Panc1 (cell line): ENCODE data around the gene INPP4B. TPM values are rescaled to one million over a fixed set of nuclear protein-coding genes. Genes with fewer than 3 reads are reported as not detected.

Experiments used
- ATAC-seq: fragments of 200-7000 bp; cut with Tn5 transposase; 2 replicates; pipeline ENCODE4 v1.9.1; 2020; ENCODE audit warnings: mild to moderate bottlenecking, moderate library complexity
- BruUV-seq: library from RNA; stranded (reverse); fragments of 400-500 nt; replicated peaks from 2 replicates; lab custom pipeline; 2021; lab: Mats Ljungman, UMichigan
- CTCF ChIA-PET: fragments of 300-600 bp; sonication (Branson Sonifier 250); formaldehyde crosslinking; loops from one replicate; lab custom pipeline; 2022; ENCODE audit warnings: antibody characterized with exemption; lab: Charles Lee
- POLR2A ChIA-PET: fragments of 300-600 bp; sonication (Branson Sonifier 250); formaldehyde crosslinking; loops from one replicate; lab custom pipeline; 2022; ENCODE audit warnings: antibody characterized with exemption; lab: Charles Lee
- DNase-seq: peaks from one replicate; pipeline ENCODE4 v3.0.0-alpha.2; 2010; ENCODE audit warnings: low read depth, low spot score
- H3K27ac ChIP-seq: 2 replicates; pipeline ENCODE4 v1.5.1; 2011; ENCODE audit warnings: mild to moderate bottlenecking, low read length, inconsistent platforms
- H3K27me3 ChIP-seq: fragments of 200-500 bp; sonication (Bioruptor generic); 2 replicates; pipeline ENCODE4 v1.6.0; 2014; ENCODE audit warnings: low read length, inconsistent platforms; ENCODE audit not compliant: control insufficient read depth, insufficient read depth
- H3K36me3 ChIP-seq: fragments of 200-500 bp; sonication (Bioruptor generic); 2 replicates; pipeline ENCODE4 v1.5.1; 2014; ENCODE audit warnings: inconsistent platforms, mild to moderate bottlenecking, low read length, moderate library complexity; ENCODE audit not compliant: control insufficient read depth, insufficient read depth
- H3K4me1 ChIP-seq: 2 replicates; pipeline ENCODE4 v1.5.1; 2011; ENCODE audit warnings: inconsistent platforms, mild to moderate bottlenecking, low read length, moderate library complexity; ENCODE audit not compliant: control insufficient read depth, insufficient read depth
- H3K4me3 ChIP-seq, 2 experiments: 2 replicates each; pipeline ENCODE4 v1.5.1; 2011 to 2012; ENCODE audit warnings: low read depth in 2 of 2, low read length in 2 of 2, mild to moderate bottlenecking in 2 of 2, inconsistent platforms in 1 of 2, moderate library complexity in 1 of 2
- H3K9me3 ChIP-seq: fragments of 200-500 bp; sonication (Bioruptor generic); 2 replicates; pipeline ENCODE4 v1.5.1; 2014; ENCODE audit warnings: low read depth, mild to moderate bottlenecking, inconsistent platforms, low read length, moderate library complexity; ENCODE audit not compliant: control insufficient read depth, insufficient read depth
- CTCF ChIP-seq: fragments of 450-650 bp; IDR thresholded peaks from 2 replicates; pipeline ENCODE4 v1.5.1; 2017; ENCODE audit warnings: mild to moderate bottlenecking
- POLR2AphosphoS5 ChIP-seq: IDR thresholded peaks from 2 replicates; pipeline ENCODE4 v1.6.1; 2012; ENCODE audit warnings: mild to moderate bottlenecking, low read depth, low read length, moderate library complexity
- REST ChIP-seq, 2 experiments: IDR thresholded peaks; 2 replicates each; pipeline ENCODE4 v1.6.1; 2011 to 2012; ENCODE audit warnings: low read depth in 2 of 2, control low read depth in 1 of 2, low read length in 1 of 2, mild to moderate bottlenecking in 1 of 2, moderate library complexity in 1 of 2; ENCODE audit not compliant: insufficient read depth in 1 of 2
- SIN3A ChIP-seq: IDR thresholded peaks from 2 replicates; pipeline ENCODE4 v1.6.1; 2012; ENCODE audit warnings: low read depth, mild to moderate bottlenecking, low read length, moderate library complexity, borderline replicate concordance; ENCODE audit not compliant: insufficient read depth
- TCF7L2 ChIP-seq: IDR thresholded peaks from 2 replicates; pipeline ENCODE4 v1.6.1; 2011; ENCODE audit warnings: mild to moderate bottlenecking, low read depth, low read length, inconsistent platforms
- in situ Hi-C: cut with HindIII; loops from 2 replicates; pipeline ENCODE4 v1.10.0; 2016; ENCODE audit warnings: low sequenced_read_pairs, low pct_unique_long_range_greater_than_20kb
- intact Hi-C: fragments of 100-400 bp; cut with micrococcal nuclease; formaldehyde crosslinking; loops from one replicate; pipeline ENCODE4 v1.10.0; 2022; ENCODE audit not compliant: unreplicated experiment
- total RNA-seq: library from RNA; stranded (reverse); gene quantifications from one replicate; pipeline ENCODE4 v1.2.1, GENCODE V29; 2021; ENCODE audit not compliant: unreplicated experiment

The INPP4B gene
- total RNA-seq, 1 experiment from 2014 or later: 4.5 TPM

GRCh38 chr4:142155347-142155746, 690.8 kb downstream of the INPP4B start:
- no TSS peak for BruUV-seq
- Histone ChIP-seq H3K4me1 (no peaks in the 10 kb centered on the region), H3K36me3 (no peaks in the 10 kb centered on the region), H3K9me3 (no peaks in the 10 kb centered on the region), H3K4me3 (no peak overlapping the region), H3K27ac (no peak overlapping the region), H3K27me3 (no peaks in the 10 kb centered on the region)
- DNase-seq: no peak
- ChIA-PET CTCF (no interaction called here), POLR2A (no interaction called here)
- TF ChIP-seq SIN3A (no peak), CTCF (no peak), POLR2AphosphoS5 (no peak), TCF7L2 (no peak), REST (IDR thresholded peaks at IDR 0.05; ENCODE audit: insufficient read depth in 1 of 2, low read depth in 2 of 2, low read length in 1 of 2) (no peak)
- no peak for ATAC-seq
- intact Hi-C loops: no loop called here
- in situ Hi-C loops: no loop called here

GRCh38 chr4:142150483-142150882, 695.6 kb downstream of the INPP4B start:
- intact Hi-C loops (no loop called here), in situ Hi-C loops (no loop called here)
- TF ChIP-seq SIN3A (no peak), REST (IDR thresholded peaks at IDR 0.05; ENCODE audit: insufficient read depth in 1 of 2, low read depth in 2 of 2, low read length in 1 of 2) (no peak), TCF7L2 (no peak), CTCF (no peak), POLR2AphosphoS5 (no peak)
- no peaks in the 10 kb centered on the region for H3K4me1 ChIP-seq
- DNase-seq (no peak), ATAC-seq (no peak)
- no peak overlapping the region for H3K4me3 ChIP-seq
- BruUV-seq: no TSS peak
- H3K27ac ChIP-seq: no peak overlapping the region
- CTCF ChIA-PET: no interaction called here
- POLR2A ChIA-PET: no interaction called here
- no peaks in the 10 kb centered on the region for H3K36me3 ChIP-seq
- H3K9me3 ChIP-seq: no peaks in the 10 kb centered on the region
- no peaks in the 10 kb centered on the region for H3K27me3 ChIP-seq
